ENCODE results near the gene ROGDI. TPM values are rescaled to one million over a fixed set of nuclear protein-coding genes. Genes with fewer than 3 reads are reported as not detected.

ROGDI gene
- total and polyA plus RNA-seq, 4 donors, result 14.0 to 28.1 (median 17.4) TPM

DNA sequence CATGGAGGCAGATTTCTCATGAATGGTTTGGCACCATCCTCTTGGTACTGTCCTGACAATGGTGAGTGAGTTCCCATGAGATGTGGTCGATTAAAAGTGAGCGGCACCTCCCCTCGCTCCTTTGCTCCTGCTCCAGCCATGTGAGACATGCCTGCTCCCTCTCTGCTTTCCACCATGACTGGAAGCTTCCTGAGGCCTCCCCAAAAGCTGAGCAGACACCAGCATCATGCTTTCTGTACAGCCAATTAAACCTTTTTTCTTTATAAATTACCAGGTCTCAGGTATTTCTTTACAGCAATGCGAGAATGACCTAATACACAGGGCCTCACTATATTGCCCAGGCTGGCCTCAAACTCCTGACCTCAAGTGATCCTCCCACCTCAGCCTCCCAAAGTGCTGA is 47.6 kb downstream of the ROGDI start:
- 97% methylated on average over 4 of the region's 4 CpGs for WGBS
- TF ChIP-seq, protein P1, sequence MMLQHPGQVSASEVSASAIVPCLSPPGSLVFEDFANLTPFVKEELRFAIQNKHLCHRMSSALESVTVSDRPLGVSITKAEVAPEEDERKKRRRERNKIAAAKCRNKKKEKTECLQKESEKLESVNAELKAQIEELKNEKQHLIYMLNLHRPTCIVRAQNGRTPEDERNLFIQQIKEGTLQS (IDR thresholded peaks at IDR 0.05), result no peak
- no peak for TF ChIP-seq EGR1 (IDR thresholded peaks at IDR 0.05; ENCODE audit: low read depth in 2 of 2)
- TF ChIP-seq FOXA2 (IDR thresholded peaks at IDR 0.05), result no peak
- no peak for TF ChIP-seq RXRA (IDR thresholded peaks at IDR 0.05)
- TF ChIP-seq, protein P2, sequence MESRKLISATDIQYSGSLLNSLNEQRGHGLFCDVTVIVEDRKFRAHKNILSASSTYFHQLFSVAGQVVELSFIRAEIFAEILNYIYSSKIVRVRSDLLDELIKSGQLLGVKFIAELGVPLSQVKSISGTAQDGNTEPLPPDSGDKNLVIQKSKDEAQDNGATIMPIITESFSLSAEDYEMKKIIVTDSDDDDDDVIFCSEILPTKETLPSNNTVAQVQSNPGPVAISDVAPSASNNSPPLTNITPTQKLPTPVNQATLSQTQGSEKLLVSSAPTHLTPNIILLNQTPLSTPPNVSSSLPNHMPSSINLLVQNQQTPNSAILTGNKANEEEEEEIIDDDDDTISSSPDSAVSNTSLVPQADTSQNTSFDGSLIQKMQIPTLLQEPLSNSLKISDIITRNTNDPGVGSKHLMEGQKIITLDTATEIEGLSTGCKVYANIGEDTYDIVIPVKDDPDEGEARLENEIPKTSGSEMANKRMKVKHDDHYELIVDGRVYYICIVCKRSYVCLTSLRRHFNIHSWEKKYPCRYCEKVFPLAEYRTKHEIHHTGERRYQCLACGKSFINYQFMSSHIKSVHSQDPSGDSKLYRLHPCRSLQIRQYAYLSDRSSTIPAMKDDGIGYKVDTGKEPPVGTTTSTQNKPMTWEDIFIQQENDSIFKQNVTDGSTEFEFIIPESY (IDR thresholded peaks at IDR 0.05), result no peak
- no peak for TF ChIP-seq SP1 (IDR thresholded peaks at IDR 0.05)
- no peak for TF ChIP-seq HNF4A (conservative IDR thresholded peaks at IDR 0.05)
- TF ChIP-seq, protein P3, sequence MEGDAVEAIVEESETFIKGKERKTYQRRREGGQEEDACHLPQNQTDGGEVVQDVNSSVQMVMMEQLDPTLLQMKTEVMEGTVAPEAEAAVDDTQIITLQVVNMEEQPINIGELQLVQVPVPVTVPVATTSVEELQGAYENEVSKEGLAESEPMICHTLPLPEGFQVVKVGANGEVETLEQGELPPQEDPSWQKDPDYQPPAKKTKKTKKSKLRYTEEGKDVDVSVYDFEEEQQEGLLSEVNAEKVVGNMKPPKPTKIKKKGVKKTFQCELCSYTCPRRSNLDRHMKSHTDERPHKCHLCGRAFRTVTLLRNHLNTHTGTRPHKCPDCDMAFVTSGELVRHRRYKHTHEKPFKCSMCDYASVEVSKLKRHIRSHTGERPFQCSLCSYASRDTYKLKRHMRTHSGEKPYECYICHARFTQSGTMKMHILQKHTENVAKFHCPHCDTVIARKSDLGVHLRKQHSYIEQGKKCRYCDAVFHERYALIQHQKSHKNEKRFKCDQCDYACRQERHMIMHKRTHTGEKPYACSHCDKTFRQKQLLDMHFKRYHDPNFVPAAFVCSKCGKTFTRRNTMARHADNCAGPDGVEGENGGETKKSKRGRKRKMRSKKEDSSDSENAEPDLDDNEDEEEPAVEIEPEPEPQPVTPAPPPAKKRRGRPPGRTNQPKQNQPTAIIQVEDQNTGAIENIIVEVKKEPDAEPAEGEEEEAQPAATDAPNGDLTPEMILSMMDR (IDR thresholded peaks at IDR 0.05; ENCODE audit: low read depth, low read length, missing input control), result no peak
- TF ChIP-seq NR2F2 (IDR thresholded peaks at IDR 0.05), result no peak
- TF ChIP-seq, protein P4, sequence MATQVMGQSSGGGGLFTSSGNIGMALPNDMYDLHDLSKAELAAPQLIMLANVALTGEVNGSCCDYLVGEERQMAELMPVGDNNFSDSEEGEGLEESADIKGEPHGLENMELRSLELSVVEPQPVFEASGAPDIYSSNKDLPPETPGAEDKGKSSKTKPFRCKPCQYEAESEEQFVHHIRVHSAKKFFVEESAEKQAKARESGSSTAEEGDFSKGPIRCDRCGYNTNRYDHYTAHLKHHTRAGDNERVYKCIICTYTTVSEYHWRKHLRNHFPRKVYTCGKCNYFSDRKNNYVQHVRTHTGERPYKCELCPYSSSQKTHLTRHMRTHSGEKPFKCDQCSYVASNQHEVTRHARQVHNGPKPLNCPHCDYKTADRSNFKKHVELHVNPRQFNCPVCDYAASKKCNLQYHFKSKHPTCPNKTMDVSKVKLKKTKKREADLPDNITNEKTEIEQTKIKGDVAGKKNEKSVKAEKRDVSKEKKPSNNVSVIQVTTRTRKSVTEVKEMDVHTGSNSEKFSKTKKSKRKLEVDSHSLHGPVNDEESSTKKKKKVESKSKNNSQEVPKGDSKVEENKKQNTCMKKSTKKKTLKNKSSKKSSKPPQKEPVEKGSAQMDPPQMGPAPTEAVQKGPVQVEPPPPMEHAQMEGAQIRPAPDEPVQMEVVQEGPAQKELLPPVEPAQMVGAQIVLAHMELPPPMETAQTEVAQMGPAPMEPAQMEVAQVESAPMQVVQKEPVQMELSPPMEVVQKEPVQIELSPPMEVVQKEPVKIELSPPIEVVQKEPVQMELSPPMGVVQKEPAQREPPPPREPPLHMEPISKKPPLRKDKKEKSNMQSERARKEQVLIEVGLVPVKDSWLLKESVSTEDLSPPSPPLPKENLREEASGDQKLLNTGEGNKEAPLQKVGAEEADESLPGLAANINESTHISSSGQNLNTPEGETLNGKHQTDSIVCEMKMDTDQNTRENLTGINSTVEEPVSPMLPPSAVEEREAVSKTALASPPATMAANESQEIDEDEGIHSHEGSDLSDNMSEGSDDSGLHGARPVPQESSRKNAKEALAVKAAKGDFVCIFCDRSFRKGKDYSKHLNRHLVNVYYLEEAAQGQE (IDR thresholded peaks at IDR 0.05), result no peak
- no peak for TF ChIP-seq GABPA (IDR thresholded peaks at IDR 0.05 in 1 of 2, conservative IDR thresholded peaks at IDR 0.05 in 1 of 2)
- Histone ChIP-seq H3K27ac (ENCODE audit: low read depth in 1 of 2, low read length in 2 of 2) (no peak overlapping the region), H3K36me3 (ENCODE audit: control insufficient read depth in 4 of 4, insufficient read depth in 3 of 4, low read depth in 1 of 4, low read length in 3 of 4) (peaks cover 16 to 69% (median 32%) of the 10 kb centered on the region in 4 donors), H3K9me3 (ENCODE audit: control insufficient read depth in 4 of 4, low read length in 3 of 4) (peaks cover 0 to 3% (median 0%) of the 10 kb centered on the region in 4 donors), H3K9ac (ENCODE audit: low read depth in 1 of 2, low read length in 2 of 2) (no peak overlapping the region), H3K4me1 (ENCODE audit: control insufficient read depth in 4 of 4, insufficient read depth in 4 of 4, low read length in 3 of 4) (no peaks in the 10 kb centered on the region), H3K27me3 (ENCODE audit: control insufficient read depth in 4 of 4, insufficient read depth in 4 of 4, low read length in 3 of 4) (no peaks in the 10 kb centered on the region), H3K4me3 (ENCODE audit: low read depth in 1 of 3, low read length in 3 of 3) (no peak overlapping the region)
- DNase-seq (ENCODE audit: low spot score), result no peak

DNA sequence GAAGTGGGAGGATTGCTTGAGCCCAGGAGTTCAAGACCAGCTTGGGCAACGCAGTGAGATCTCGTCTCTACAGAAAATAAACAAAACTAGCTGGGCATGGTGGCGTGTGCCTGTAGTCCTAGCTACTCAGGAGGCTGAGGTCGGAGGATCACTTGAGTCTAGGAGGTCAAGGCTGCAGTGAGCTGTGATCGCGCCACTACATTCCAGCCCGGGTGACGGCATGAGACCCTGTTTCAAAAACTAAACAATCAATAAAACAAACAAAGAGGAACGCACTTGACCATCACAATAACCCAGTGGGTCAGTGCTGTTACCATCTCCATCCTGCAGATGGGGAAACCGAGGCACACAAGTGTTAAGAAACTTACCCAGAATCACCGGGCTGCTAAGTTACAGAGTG is 49.2 kb downstream of the ROGDI start:
- 83% methylated on average over 11 of the region's 11 CpGs for WGBS

More for the DNA sequence above, 49.2 kb downstream of the ROGDI start:
- Histone ChIP-seq H3K4me1 (ENCODE audit: control insufficient read depth in 4 of 4, insufficient read depth in 4 of 4, low read length in 3 of 4) (no peaks in the 10 kb centered on the region), H3K9ac (ENCODE audit: low read depth in 1 of 2, low read length in 2 of 2) (no peak overlapping the region), H3K27me3 (ENCODE audit: control insufficient read depth in 4 of 4, insufficient read depth in 4 of 4, low read length in 3 of 4) (no peaks in the 10 kb centered on the region), H3K9me3 (ENCODE audit: control insufficient read depth in 4 of 4, low read length in 3 of 4) (peaks cover 0 to 3% (median 0%) of the 10 kb centered on the region in 4 donors), H3K36me3 (ENCODE audit: control insufficient read depth in 4 of 4, insufficient read depth in 3 of 4, low read depth in 1 of 4, low read length in 3 of 4) (peaks cover 16 to 57% (median 24%) of the 10 kb centered on the region in 4 donors), H3K27ac (ENCODE audit: low read depth in 1 of 2, low read length in 2 of 2) (no peak overlapping the region), H3K4me3 (ENCODE audit: low read depth in 1 of 3, low read length in 3 of 3) (no peak overlapping the region)
- no peak for DNase-seq (ENCODE audit: low spot score)
- TF ChIP-seq, protein P5, sequence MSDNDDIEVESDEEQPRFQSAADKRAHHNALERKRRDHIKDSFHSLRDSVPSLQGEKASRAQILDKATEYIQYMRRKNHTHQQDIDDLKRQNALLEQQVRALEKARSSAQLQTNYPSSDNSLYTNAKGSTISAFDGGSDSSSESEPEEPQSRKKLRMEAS (IDR thresholded peaks at IDR 0.05), result no peak
- TF ChIP-seq GABPA (IDR thresholded peaks at IDR 0.05 in 1 of 2, conservative IDR thresholded peaks at IDR 0.05 in 1 of 2) (no peak), JUND (IDR thresholded peaks at IDR 0.05) (no peak), YY1 (IDR thresholded peaks at IDR 0.05) (no peak), SP1 (IDR thresholded peaks at IDR 0.05) (no peak), FOXA1 (IDR thresholded peaks at IDR 0.05) (no peak), HNF4A (conservative IDR thresholded peaks at IDR 0.05) (no peak), EGR1 (IDR thresholded peaks at IDR 0.05; ENCODE audit: low read depth in 2 of 2) (no peak), RXRA (IDR thresholded peaks at IDR 0.05) (no peak)
- TF ChIP-seq, protein P2 (IDR thresholded peaks at IDR 0.05), result no peak
- TF ChIP-seq, protein P4 (IDR thresholded peaks at IDR 0.05), result no peak
- TF ChIP-seq, protein P1 (IDR thresholded peaks at IDR 0.05), result no peak

Measured in liver (tissue), 9 donors.